ENCODE measurements around the gene CORO1C.

Gene CORO1C

DNA sequence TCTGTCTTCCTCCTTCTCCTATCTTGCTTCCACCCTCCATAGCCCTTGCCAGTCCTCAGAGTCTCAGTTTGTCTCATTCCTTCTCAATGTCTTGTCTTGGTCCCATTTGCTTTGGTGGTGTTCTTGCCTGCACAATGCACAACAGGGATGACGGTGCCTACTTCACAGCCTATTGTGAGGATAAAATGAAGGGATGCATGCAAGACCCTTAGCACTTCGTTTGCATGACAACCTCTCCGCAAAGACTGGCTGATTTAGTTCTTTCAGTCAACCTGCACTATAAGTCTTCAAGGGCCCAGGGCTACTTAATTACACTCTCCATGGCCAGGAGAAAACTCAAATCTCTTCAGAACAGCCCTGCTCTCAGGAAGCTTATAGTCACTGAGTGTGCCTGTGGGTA is 106.1 kb downstream of the CORO1C start:
- no peak for DNase-seq (ENCODE audit: low read depth)
- in situ Hi-C loops (cut with HindIII; ENCODE audit: low sequenced_read_pairs) = no loop called here
- TF ChIP-seq, protein P1, sequence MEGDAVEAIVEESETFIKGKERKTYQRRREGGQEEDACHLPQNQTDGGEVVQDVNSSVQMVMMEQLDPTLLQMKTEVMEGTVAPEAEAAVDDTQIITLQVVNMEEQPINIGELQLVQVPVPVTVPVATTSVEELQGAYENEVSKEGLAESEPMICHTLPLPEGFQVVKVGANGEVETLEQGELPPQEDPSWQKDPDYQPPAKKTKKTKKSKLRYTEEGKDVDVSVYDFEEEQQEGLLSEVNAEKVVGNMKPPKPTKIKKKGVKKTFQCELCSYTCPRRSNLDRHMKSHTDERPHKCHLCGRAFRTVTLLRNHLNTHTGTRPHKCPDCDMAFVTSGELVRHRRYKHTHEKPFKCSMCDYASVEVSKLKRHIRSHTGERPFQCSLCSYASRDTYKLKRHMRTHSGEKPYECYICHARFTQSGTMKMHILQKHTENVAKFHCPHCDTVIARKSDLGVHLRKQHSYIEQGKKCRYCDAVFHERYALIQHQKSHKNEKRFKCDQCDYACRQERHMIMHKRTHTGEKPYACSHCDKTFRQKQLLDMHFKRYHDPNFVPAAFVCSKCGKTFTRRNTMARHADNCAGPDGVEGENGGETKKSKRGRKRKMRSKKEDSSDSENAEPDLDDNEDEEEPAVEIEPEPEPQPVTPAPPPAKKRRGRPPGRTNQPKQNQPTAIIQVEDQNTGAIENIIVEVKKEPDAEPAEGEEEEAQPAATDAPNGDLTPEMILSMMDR (IDR thresholded peaks at IDR 0.05; ENCODE audit: low read depth, low read length, missing control alignments) = no peak
- H3K4me3 ChIP-seq (ENCODE audit: low read depth, low read length) = no peak overlapping the region

DNA sequence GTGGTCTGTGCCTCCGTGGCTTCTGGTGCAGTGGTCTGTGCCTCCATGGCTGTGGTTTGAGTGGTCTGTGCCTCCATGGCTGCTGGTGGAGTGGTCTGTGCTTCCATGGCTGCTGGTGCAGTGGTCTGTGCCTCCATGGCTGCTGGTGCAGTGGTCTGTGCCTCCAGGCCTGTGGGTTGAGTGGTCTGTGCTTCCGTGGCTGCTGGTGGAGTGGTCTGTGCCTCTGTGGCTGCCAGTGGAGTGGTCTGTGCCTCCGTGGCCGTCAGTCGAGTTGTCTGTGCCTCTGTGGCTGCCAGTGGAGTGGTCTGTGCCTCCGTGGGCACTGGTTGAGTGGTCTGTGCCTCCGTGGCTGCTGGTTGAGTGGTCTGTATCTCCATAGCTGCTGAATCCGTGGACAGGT is 107.7 kb downstream of the CORO1C start:
- in situ Hi-C loops (cut with HindIII; ENCODE audit: low sequenced_read_pairs) = no loop called here

DNA sequence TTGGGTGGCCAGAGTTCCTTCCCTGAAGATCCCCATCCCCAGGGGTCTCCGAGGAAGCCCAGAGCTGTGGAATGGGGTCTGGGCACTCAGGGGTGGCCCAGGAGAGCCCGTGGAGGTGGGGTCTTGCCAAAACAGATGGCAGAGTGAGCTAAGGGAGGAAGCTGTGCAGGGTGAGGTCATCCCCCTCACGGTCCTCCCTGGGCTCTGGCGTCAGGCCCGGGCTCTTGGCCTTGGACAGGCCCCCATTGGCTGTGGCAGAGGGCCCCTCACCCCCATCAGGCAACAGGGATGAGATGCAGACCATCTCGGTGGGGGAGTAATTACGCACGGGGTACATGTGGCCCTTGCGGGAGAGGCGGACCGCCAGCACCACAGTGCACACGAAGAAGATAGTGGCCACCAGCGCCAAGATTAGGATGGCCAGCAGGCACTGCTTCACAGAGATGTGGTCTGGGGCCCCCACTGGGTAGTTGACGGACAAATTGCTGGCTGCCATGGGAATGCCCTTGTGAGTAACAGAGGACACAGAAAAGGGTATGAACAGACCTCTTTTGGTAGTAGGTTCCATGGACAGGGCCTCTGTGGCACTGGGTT is 108.3 kb downstream of the CORO1C start:
- H3K4me3 ChIP-seq (ENCODE audit: low read depth, low read length) = no peak overlapping the region
- TF ChIP-seq, protein P1 (IDR thresholded peaks at IDR 0.05; ENCODE audit: low read depth, low read length, missing control alignments) = no peak
- in situ Hi-C loops (cut with HindIII; ENCODE audit: low sequenced_read_pairs) = no loop called here
- DNase-seq (ENCODE audit: low read depth) = no peak

More for the DNA sequence above, 107.7 kb downstream of the CORO1C start:
- no peak overlapping the region for H3K4me3 ChIP-seq (ENCODE audit: low read depth, low read length)
- no peak for DNase-seq (ENCODE audit: low read depth)
- TF ChIP-seq, protein P1 (IDR thresholded peaks at IDR 0.05; ENCODE audit: low read depth, low read length, missing control alignments) = no peak

DNA sequence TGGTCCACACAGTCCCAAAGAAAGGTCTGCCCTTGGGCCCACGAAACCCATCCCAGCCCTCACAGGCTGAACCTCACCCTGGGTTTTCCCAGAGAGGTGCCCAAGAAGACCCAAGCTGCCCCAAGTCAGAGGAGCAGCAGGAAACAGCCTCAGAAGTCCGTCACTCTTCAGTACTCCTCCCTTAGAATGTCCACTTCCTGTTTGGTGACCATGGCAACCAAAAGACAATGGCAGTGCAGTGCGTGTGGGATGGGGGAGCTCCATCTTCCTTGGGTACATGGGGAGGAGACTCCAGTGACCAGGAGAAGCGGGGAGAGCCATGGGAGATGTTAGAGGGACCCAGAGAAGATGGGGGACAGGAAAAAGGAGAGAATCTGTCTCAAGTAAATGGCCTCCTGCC is 108.9 kb downstream of the CORO1C start:
- H3K4me3 ChIP-seq (ENCODE audit: low read depth, low read length) = no peak overlapping the region
- TF ChIP-seq, protein P1 (IDR thresholded peaks at IDR 0.05; ENCODE audit: low read depth, low read length, missing control alignments) = no peak
- DNase-seq (ENCODE audit: low read depth) = no peak
- in situ Hi-C loops (cut with HindIII; ENCODE audit: low sequenced_read_pairs) = no loop called here

DNA sequence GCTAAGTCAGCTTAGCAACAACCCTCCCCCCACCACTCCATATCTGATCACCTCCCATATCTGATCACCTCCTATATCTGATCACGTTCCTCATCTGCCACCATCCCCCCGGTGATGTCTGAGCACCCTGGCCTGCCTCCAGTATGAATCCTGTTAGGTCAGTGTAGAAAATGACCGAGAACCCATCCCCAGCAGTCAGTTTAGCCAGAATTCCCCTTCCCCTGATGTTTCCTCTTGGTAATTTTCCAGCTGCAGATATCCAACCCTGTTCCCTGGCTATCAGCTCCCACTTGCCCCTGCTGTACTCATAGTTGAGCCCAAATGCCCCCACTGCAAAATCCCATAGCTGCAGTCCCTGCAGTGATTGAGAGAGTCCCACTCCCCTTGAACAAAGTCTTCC is 110.2 kb downstream of the CORO1C start:
- DNase-seq (ENCODE audit: low read depth) = no peak
- TF ChIP-seq, protein P1 (IDR thresholded peaks at IDR 0.05; ENCODE audit: low read depth, low read length, missing control alignments) = no peak

DNA sequence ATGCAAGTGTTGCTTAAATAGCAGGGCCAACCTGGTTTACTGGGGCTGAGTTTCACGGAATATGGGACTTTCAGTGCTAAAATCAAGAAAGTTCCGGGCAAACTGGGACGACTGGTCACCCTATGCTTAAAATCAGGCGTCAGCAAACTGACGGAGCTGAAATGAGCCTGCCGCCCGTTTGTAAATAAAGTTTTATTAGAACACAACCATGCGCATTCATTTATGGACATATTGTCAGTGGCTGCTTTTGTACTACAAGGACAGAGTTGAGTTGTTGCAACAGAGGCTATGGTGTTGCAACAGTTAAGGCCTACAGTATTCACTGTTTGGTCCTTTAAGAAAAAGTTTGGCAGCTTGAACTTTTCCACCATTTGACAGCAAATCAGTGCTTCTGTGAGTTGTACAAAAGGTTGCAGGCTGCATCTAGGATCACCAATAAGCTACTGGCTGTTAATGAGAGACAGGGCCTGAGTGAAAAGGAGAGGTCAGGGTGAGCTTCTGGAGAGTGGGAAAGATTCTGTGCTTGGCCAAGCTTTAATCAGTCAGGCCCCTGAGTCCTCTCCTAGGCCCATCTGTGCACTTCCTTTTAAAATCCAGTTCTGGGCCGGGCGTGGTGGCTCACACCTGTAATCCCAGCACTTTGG is 111.0 kb downstream of the CORO1C start:
- TF ChIP-seq, protein P1 (IDR thresholded peaks at IDR 0.05; ENCODE audit: low read depth, low read length, missing control alignments) = no peak
- in situ Hi-C loops (cut with HindIII; ENCODE audit: low sequenced_read_pairs) = no loop called here

More for the DNA sequence above, 110.2 kb downstream of the CORO1C start:
- in situ Hi-C loops (cut with HindIII; ENCODE audit: low sequenced_read_pairs) = no loop called here
- no peak overlapping the region for H3K4me3 ChIP-seq (ENCODE audit: low read depth, low read length)

More for the DNA sequence above, 111.0 kb downstream of the CORO1C start:
- no peak for DNase-seq (ENCODE audit: low read depth)
- no peak overlapping the region for H3K4me3 ChIP-seq (ENCODE audit: low read depth, low read length)
